HG03378 (cell line): ENCODE measurements around the gene PRAMEF33.
"Not testable (repeated sequence)": the region's sequence is repeated elsewhere in the genome, so short reads cannot be mapped to it uniquely, and the experiment has no call there.

Experiments used
- ATAC-seq: cut with Tn5 transposase; IDR thresholded peaks from one replicate; pipeline ENCODE4 v1.9.1; 2021; ENCODE audit warnings: mild to moderate bottlenecking, moderate library complexity; ENCODE audit not compliant: unreplicated experiment

PRAMEF33 gene, protein sequence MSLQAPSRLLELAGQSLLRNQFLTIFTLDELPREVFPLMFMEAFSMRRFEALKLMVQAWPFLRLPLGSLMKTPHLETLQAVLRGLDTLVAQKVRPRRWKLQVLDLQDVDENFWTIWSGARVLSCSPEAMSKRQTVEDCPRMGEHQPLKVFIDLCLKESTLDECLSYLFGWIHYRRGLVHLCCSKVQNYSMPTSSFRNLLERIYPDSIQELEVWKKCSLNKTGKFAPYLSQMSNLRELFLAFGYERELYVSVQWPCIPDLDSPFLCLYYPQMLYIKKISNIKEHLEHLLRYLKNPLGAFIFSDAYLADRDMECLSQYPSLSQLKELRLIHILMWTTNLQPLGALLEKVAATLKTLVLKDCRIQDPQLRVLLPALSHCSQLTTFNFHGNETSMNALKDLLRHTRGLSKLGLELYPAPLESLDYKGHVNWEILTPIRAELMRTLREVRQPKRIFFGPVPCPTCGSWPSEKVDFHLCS

DNA sequence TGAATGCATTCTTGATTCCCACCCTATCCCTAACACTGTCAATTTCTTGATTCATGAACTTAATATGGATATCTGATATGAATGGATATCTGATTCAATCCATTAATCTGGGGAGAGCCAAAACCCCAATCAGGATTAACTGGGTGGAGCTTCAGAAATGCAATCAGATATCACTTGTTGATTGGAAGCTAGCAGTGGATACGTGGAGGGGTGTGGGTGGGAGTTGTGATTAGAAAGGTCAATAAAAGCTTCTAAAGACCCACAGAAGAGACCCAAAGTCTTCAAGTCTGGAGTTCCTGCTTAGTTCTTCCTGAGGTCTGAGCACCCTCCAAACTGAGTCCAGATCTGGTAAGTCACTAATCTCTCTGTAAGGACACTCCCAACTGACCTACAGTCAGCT lies at the start of gene PRAMEF33:
Gene PRAMEF33, plus strand, starts transcription at position 301 of the 400 bp plus-strand sequence. CDS start 2,416 bp downstream, outside the sequence.
- not testable (repeated sequence) for ATAC-seq

DNA sequence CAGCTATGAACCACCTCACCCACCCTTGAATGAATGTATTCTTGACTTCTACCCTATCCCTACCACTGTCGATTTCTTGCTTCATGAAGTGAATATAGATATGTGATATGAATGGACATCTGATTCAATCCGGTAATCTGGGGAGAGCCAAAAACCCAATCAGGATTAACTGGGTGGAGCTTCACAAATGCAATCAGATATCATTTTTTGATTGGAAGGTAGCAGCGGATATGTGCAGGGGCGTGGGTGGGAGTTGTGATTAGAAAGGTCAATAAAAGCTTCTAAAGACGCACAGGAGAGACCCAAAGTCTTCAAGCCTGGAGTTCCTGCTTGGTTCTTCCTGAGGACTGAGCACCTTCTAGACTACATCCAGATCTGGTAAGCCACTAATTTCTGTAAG lies 49.4 kb upstream of the PRAMEF33 start, which contains the start of gene PRAMEF5:
Gene PRAMEF5, plus strand, starts transcription at position 301 of the 400 bp plus-strand sequence. CDS start 5,071 bp downstream, outside the sequence.
- not testable (repeated sequence) for ATAC-seq

DNA sequence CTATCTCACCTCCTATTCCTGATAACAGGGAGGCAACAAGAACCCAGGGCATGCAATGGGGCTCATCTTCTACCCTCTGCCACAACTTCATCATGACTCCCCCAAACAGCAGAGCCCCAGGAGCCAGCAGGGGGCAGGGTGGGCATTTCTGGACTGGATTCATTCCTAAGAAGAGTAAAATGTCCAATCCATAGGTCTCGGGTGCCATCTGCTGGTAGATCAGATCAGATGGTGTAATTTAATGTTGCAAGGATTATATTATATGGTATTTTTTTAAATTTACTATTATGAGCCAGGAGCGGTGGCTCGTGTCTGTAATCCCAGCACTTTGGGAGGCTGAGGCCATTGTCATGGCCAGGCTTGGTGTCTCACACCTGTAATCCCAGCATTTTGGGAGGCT lies 38.2 kb upstream of the PRAMEF33 start:
- ATAC-seq = not testable (repeated sequence)

DNA sequence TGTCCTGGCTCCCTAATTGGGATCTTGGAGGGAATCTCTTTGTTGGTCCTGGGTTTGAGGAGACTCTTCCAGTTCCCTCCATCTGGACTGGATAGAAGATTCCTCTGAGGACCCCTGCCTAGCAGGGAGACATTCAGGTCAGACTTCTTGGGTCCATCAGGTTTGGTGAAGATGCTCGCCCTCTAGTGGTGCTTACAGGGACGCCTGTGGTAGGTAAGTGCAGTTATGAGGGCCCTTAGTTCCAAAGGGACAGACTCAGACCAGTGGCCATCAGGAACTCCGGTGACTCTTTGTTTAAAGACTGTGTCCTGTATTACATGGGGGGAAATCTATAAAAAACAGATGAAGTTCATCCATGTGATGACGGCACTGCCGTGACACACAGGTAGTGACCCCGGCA lies 26.3 kb upstream of the PRAMEF33 start:
- ATAC-seq = not testable (repeated sequence)

DNA sequence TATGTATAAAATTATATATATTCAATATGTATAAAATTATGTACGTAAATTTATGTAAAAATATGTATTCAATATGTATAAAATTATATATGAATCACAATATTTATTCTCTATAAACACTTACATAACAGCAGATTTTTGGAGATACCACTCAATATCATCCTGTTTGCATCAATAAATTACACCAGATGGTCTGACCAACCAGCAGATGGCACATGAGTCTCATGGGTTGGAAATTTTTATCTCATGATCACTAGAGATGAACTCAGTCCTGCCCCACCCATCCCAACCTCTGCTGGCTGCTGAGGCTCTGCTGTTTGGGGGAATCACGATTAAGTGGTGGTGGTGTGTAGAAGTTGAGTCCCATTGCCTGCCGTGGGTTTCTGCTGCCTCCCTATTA lies 23.7 kb upstream of the PRAMEF33 start:
- ATAC-seq = not testable (repeated sequence)

DNA sequence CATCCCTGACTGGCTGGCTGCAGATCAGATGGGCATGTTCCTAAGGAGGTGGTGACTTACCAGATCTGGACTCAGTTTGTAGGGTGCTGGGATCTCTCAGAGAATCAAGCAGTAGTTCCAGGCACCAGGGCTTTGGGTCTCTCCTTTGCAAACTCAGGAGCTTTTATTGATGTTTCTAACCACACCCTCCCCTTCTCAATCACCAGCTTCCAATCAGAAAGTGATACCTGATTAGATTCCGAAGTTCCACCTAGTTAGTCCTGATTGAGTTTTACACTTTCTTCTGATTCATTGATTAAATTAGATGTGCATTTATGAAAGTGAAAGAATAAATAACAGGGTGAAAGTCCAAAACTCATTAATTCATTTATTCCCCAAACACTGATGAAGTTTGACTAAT lies 18.3 kb upstream of the PRAMEF33 start, which contains the start of gene PRAMEF8:
Gene PRAMEF8, minus strand, starts transcription at position 101 of the 400 bp plus-strand sequence. CDS start 1,046 bp downstream, outside the sequence.
- ATAC-seq = not testable (repeated sequence)

DNA sequence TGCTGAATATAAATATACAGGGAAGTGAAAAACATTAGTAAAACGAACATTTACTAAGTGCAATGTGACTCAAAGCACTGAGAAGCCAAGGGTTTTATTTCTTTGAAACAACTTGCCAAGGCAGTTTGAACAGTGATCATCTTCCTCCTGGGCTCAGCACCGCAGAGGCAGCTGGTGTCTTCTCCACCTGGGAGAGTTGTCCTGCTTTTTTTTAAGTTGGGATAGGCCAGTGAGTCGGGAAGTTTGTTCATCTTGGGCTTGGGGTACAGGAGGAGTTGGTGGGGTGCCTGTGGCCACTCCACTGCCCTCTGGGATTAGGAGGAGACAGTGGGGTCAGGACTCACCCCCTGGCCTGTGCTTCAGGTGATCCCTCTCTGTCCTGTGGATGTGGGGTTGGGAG lies 14.3 kb upstream of the PRAMEF33 start:
- not testable (repeated sequence) for ATAC-seq

DNA sequence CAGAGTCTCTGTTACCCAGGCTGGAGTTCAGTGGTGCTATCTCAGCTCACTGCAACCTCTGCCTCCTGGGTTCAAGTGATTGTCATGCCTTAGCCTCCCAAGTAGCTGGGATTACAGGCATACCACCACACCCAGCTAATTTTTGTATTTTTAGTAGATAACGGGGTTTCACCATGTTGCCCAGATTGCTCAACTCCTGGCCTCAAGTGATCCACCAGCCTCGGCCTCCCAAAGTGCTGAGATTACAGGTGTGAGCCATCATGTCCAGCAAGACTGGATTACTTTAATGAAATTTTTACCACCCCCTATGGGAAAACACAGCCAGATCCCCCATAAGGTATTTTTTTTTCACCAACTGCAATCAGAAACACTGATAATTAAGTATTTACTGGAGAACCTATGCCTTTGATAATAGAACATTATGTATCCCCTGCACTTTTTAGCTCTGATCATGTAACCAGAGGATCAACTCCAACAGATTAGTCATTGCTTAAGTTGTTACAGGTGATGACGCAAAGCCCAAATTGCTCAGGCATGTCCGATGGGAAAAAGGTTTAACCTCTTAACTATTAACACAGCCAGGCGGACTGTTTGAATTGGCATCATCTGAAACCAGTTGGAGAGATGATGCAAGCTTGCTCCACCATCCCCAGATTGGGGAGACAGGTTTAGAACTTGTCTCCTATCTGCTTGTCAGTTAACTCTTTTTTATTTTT lies 6.0 kb upstream of the PRAMEF33 start:
- ATAC-seq = not testable (repeated sequence)

DNA sequence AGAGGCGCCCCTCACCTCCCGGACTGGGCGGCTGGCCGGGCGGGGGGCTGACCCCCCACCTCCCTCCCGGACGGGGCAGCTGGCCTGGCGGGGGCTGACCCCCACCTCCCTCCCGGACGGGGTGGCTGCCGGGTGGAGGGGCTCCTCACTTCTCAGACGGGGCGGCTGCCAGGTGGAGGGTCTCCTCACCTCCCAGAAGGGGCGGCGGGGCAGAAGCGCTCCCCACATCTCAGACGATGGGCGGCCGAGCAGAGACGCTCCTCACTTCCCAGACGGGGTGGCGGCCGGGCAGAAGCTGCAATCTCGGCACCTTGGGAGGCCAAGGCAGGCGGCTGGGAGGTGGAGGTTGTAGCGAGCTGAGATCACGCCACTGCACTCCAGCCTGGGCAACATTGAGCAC lies 4.6 kb upstream of the PRAMEF33 start:
- not testable (repeated sequence) for ATAC-seq

DNA sequence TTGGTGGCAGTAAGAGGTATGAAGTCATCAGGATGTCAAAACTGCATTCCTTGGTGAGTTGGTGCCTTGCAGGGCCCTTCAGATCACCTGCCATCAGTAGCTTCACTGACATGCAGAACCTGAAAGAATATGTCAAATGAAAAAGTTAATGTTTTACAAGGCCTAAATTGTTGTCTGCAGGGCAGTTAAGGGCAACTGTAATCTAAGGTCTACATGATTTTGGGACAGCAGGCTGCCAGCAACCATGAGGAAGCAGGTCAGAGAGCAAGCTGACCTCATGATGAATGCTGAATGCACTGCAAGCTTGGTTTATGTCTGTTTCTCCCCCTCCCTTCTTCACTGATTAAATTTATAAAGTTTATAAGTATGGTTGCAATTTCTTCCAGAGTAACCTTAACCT lies 1.1 kb upstream of the PRAMEF33 start:
- not testable (repeated sequence) for ATAC-seq

DNA sequence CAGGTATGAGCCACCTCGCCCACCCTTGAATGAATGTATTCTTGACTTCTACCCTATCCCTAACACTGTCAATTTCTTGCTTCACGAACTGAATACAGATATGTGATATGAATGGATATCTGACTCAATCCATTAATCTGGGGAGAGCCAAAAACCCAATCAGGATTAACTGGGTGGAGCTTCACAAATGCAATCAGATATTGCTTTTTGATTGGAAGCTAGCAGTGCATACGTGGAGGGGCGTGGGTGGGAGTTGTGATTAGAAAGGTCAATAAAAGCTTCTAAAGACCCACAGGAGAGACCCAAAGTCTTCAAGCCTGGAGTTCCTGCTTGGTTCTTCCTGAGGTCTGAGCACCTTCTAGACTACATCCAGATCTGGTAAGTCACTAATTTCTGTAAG lies 11.9 kb downstream of the PRAMEF33 start, which contains the start of gene PRAMEF15:
Gene PRAMEF15, plus strand, starts transcription at position 301 of the 400 bp plus-strand sequence. CDS start 2,827 bp downstream, outside the sequence.
- not testable (repeated sequence) for ATAC-seq

DNA sequence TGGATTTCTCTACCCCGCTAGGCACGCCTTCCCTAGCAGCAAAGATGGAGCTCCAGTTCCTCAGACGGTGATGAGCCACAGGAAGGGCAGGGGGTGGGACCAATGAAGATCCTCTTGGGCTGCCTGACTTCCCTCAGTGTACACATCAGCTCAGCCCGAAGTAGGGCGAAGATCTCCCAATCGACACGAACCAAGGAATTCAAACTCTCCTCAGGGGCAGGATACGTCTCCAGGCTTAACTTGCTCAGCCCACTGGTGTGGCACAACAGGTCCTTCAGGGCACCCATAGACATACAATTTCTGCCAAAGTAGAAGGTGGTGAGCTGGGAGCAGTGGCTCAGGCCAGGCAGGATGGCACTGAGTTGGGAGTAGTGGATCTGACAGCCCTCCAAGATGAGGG lies 39.2 kb downstream of the PRAMEF33 start:
- not testable (repeated sequence) for ATAC-seq

DNA sequence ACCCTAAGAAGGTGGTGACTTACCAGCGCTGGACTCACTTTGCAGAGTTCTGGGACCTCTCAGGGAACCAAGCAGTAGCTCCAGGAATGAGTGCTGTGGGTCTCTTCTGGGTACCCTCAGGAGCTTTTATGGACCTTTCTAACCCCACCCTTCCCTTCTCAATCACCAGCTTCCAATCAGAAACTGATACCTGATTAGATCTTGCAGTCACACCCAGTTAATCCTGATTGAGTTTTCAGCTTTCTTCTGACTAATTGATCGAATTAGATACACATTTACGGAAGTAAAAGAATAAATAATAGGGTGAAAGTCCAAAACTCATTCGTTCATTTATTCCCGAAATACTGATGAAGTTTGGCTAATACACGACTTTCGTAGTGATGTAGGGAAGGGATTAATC lies 43.7 kb downstream of the PRAMEF33 start, which contains the start of gene PRAMEF14:
Gene PRAMEF14, minus strand, starts transcription at position 101 of the 400 bp plus-strand sequence. CDS start 1,820 bp downstream, outside the sequence.
- not testable (repeated sequence) for ATAC-seq

DNA sequence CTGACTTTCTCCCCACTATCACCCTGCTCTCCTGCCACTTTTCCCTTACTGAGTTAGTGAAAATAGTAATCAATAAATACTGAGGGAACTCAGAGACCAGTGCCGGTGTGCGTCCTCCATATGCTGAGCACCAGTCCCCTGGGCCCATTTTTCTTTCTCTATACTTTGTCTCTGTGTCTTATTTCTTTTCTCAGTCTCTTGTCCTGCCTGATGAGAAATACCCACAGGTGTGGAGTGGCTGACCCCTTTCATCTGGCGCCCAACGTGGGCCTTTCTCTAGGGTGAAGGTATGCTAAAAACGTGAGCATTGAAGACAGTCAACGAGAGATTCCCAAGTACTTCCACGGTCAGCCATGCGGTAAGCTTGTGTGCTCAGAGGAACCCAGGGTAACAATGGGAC lies 50.1 kb downstream of the PRAMEF33 start:
- ATAC-seq = not testable (repeated sequence)

DNA sequence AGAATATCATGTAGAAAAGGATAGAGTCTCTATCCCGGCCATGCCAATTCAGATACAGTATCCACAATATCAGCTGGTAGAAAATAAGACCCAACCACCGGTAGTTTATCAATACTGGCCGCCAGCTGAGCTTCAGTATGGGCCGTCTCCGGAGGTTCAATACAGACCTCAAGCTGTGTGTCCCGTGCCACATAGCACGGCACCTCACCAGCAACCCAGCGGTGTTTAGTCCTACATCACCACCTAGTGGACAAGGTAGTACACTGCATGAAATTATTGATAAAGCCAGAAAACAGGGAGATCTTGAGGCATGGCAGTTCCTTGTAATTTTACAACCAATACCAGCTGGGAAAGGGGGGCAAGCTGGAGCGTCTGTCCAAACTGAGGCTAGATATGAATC lies 51.1 kb downstream of the PRAMEF33 start:
- ATAC-seq = not testable (repeated sequence)

DNA sequence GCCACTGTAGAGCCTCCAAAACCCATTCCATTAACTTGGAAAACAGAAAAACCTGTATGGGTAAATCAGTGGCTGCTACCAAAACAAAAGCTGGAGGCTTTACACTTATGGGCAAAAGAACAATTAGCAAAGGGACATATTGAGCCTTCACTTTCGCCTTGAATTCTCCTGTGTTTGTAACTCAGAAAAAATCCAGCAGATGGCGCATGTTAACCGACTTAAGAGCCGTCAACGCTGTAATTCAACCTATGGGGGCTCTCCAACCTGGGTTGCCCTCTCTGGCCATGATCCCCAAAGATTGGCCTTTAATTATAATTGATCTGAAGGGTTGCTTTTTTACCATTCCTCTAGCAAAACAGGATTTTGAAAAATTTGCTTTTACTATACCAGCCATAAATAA lies 53.4 kb downstream of the PRAMEF33 start:
- ATAC-seq = not testable (repeated sequence)
